Measurements from ENCODE around the gene AKAP8.

GRCh38 chr19:15379083-15379998 is at the start of gene AKAP8:
- TF ChIP-seq CTCF (conservative IDR thresholded peaks at IDR 0.05) = no peak
- TF ChIP-seq ZFX (IDR thresholded peaks at IDR 0.05) = peak; percentile 79; the same call in 1 of the 2 replicates

Measured in C4-2B (cell line).